Stimulated activated CD8-positive, alpha-beta memory T cell treated with anti-CD3 and anti-CD28 coated beads, Interleukin-15, amount 100 ng/mL, for 4 hours (primary cell): ENCODE results near the gene CARD10.

Source experiments
- DNase-seq, 2 donors: peaks; one replicate each; pipeline ENCODE4 v3.0.0-alpha.2; 2020; ENCODE audit warnings: low read depth in 2 of 2

The CARD10 gene

GRCh38 chr22:37525746-37526350 is 6.6 kb upstream of the CARD10 start:
- DNase-seq = no peak

GRCh38 chr22:37525073-37525745 is 6.0 kb upstream of the CARD10 start:
- DNase-seq = no peak

- no peak for DNase-seq
These were observed 3.3 kb upstream of the CARD10 start for GRCh38 chr22:37522482-37522881.

- DNase-seq = no peak
These were observed 2.1 kb upstream of the CARD10 start for GRCh38 chr22:37521236-37521739.

- no peak for DNase-seq
These were observed 1.6 kb upstream of the CARD10 start for GRCh38 chr22:37520776-37521191.

GRCh38 chr22:37518509-37519267 is 527 bp downstream of the CARD10 start:
- no peak for DNase-seq

GRCh38 chr22:37517826-37518450 is 1.3 kb downstream of the CARD10 start:
- no peak for DNase-seq

GRCh38 chr22:37516456-37516855 is 2.8 kb downstream of the CARD10 start:
- no peak for DNase-seq

GRCh38 chr22:37515901-37516300 is 3.3 kb downstream of the CARD10 start:
- DNase-seq = no peak

- DNase-seq = no peak
These were observed 4.6 kb downstream of the CARD10 start for GRCh38 chr22:37514526-37515051.

- DNase-seq = no peak
These were observed 7.7 kb downstream of the CARD10 start for GRCh38 chr22:37511395-37512104.

- no peak for DNase-seq
These were observed 9.1 kb downstream of the CARD10 start for GRCh38 chr22:37510091-37510490.

- no peak for DNase-seq
These were observed 10.0 kb downstream of the CARD10 start for GRCh38 chr22:37509059-37509860.

GRCh38 chr22:37508431-37508992 is 10.7 kb downstream of the CARD10 start:
- DNase-seq = no peak

GRCh38 chr22:37507731-37508130 is 11.5 kb downstream of the CARD10 start:
- no peak for DNase-seq

GRCh38 chr22:37505989-37506388 is 13.2 kb downstream of the CARD10 start:
- no peak for DNase-seq

- DNase-seq = no peak
These were observed 13.7 kb downstream of the CARD10 start for GRCh38 chr22:37505565-37505964.

GRCh38 chr22:37504964-37505363 is 14.3 kb downstream of the CARD10 start:
- no peak for DNase-seq

- DNase-seq = no peak
These were observed 15.4 kb downstream of the CARD10 start for GRCh38 chr22:37503850-37504249.

- DNase-seq = no peak
These were observed 16.0 kb downstream of the CARD10 start for GRCh38 chr22:37503183-37503683.
